GM04504 (cell line): ENCODE data around the gene ST6GALNAC3.

Experiments
- DNase-seq: peaks from one replicate; pipeline ENCODE4 v3.0.0-alpha.2; 2012; ENCODE audit warnings: low read depth

ST6GALNAC3 gene

GRCh38 chr1:76433526-76433925, 359.0 kb downstream of the ST6GALNAC3 start:
- DNase-seq = no peak

- DNase-seq = no peak
Measured at GRCh38 chr1:76443217-76443616, 368.7 kb downstream of the ST6GALNAC3 start.

GRCh38 chr1:76444773-76445172, 370.2 kb downstream of the ST6GALNAC3 start:
- no peak for DNase-seq

GRCh38 chr1:76450229-76450628, 375.7 kb downstream of the ST6GALNAC3 start:
- no peak for DNase-seq

- DNase-seq = no peak
Measured at GRCh38 chr1:76463278-76463677, 388.7 kb downstream of the ST6GALNAC3 start.

GRCh38 chr1:76463849-76464248, 389.3 kb downstream of the ST6GALNAC3 start:
- no peak for DNase-seq

- DNase-seq = peak; percentile 17
Measured at GRCh38 chr1:76465030-76465429, 390.5 kb downstream of the ST6GALNAC3 start.

- no peak for DNase-seq
Measured at GRCh38 chr1:76470166-76470565, 395.6 kb downstream of the ST6GALNAC3 start.

- no peak for DNase-seq
Measured at GRCh38 chr1:76471536-76471935, 397.0 kb downstream of the ST6GALNAC3 start.

GRCh38 chr1:76473591-76473990, 399.0 kb downstream of the ST6GALNAC3 start:
- DNase-seq = no peak

- DNase-seq = no peak
Measured at GRCh38 chr1:76474922-76475321, 400.4 kb downstream of the ST6GALNAC3 start.

- DNase-seq = no peak
Measured at GRCh38 chr1:76477156-76477555, 402.6 kb downstream of the ST6GALNAC3 start.

GRCh38 chr1:76480827-76481226, 406.3 kb downstream of the ST6GALNAC3 start:
- no peak for DNase-seq

GRCh38 chr1:76481672-76482071, 407.1 kb downstream of the ST6GALNAC3 start:
- no peak for DNase-seq

- no peak for DNase-seq
Measured at GRCh38 chr1:76482272-76482671, 407.7 kb downstream of the ST6GALNAC3 start.

- no peak for DNase-seq
Measured at GRCh38 chr1:76491737-76492136, 417.2 kb downstream of the ST6GALNAC3 start.

GRCh38 chr1:76492752-76493430, 418.3 kb downstream of the ST6GALNAC3 start:
- DNase-seq = no peak

GRCh38 chr1:76494807-76495206, 420.3 kb downstream of the ST6GALNAC3 start:
- DNase-seq = peak; percentile 3

GRCh38 chr1:76496871-76497270, 422.3 kb downstream of the ST6GALNAC3 start:
- no peak for DNase-seq

- DNase-seq = no peak
Measured at GRCh38 chr1:76500116-76500515, 425.6 kb downstream of the ST6GALNAC3 start.

GRCh38 chr1:76501136-76501535, 426.6 kb downstream of the ST6GALNAC3 start:
- DNase-seq = no peak

GRCh38 chr1:76501586-76502219, 427.2 kb downstream of the ST6GALNAC3 start:
- no peak for DNase-seq

- DNase-seq = no peak
Measured at GRCh38 chr1:76503100-76503499, 428.6 kb downstream of the ST6GALNAC3 start.

GRCh38 chr1:76503736-76504135, 429.2 kb downstream of the ST6GALNAC3 start:
- DNase-seq = no peak
